Measurements from ENCODE around the gene PCCB.
"Not testable (repeated sequence)": the region's sequence is repeated elsewhere in the genome, so short reads cannot be mapped to it uniquely, and the experiment has no call there.

The PCCB gene

GRCh38 chr3:136330900-136331299 is 80.8 kb downstream of the PCCB start:
- DNase-seq: no peak

- DNase-seq: no peak
These were observed 82.2 kb downstream of the PCCB start for GRCh38 chr3:136332302-136332701.

- DNase-seq: no peak
These were observed 82.6 kb downstream of the PCCB start for GRCh38 chr3:136332776-136333175.

GRCh38 chr3:136334209-136334608 is 84.1 kb downstream of the PCCB start:
- no peak for DNase-seq

- not testable (repeated sequence) for DNase-seq
These were observed 84.6 kb downstream of the PCCB start for GRCh38 chr3:136334726-136335125.

- no peak for DNase-seq
These were observed 86.4 kb downstream of the PCCB start for GRCh38 chr3:136336329-136337100.

- no peak for DNase-seq
These were observed 93.3 kb downstream of the PCCB start for GRCh38 chr3:136343446-136343845.

GRCh38 chr3:136343873-136344555 is 93.9 kb downstream of the PCCB start:
- no peak for DNase-seq

GRCh38 chr3:136346486-136346885 is 96.3 kb downstream of the PCCB start:
- DNase-seq: no peak

- no peak for DNase-seq
These were observed 100.0 kb downstream of the PCCB start for GRCh38 chr3:136350132-136350531.

- no peak for DNase-seq
These were observed 100.4 kb downstream of the PCCB start for GRCh38 chr3:136350557-136350956.

GRCh38 chr3:136351351-136351750 is 101.2 kb downstream of the PCCB start:
- no peak for DNase-seq

GRCh38 chr3:136351905-136352304 is 101.8 kb downstream of the PCCB start:
- no peak for DNase-seq

GRCh38 chr3:136353461-136353860 is 103.3 kb downstream of the PCCB start:
- no peak for DNase-seq

GRCh38 chr3:136366289-136366688 is 116.1 kb downstream of the PCCB start:
- no peak for DNase-seq

- not testable (repeated sequence) for DNase-seq
These were observed 125.7 kb downstream of the PCCB start for GRCh38 chr3:136375800-136376199.

GRCh38 chr3:136377508-136377907 is 127.4 kb downstream of the PCCB start:
- DNase-seq: no peak

- DNase-seq: no peak
These were observed 127.9 kb downstream of the PCCB start for GRCh38 chr3:136378011-136378410.

All from effector CD4-positive, alpha-beta T cell (primary cell).